Measurements from ENCODE around the gene FAM168A. TPM values are rescaled to one million over a fixed set of nuclear protein-coding genes. Genes with fewer than 3 reads are reported as not detected.

The FAM168A gene
- polyA plus RNA-seq, 2 of the 4 experiments (the other 2 are of a cell fraction), result 15.3 to 19.2 TPM

DNA sequence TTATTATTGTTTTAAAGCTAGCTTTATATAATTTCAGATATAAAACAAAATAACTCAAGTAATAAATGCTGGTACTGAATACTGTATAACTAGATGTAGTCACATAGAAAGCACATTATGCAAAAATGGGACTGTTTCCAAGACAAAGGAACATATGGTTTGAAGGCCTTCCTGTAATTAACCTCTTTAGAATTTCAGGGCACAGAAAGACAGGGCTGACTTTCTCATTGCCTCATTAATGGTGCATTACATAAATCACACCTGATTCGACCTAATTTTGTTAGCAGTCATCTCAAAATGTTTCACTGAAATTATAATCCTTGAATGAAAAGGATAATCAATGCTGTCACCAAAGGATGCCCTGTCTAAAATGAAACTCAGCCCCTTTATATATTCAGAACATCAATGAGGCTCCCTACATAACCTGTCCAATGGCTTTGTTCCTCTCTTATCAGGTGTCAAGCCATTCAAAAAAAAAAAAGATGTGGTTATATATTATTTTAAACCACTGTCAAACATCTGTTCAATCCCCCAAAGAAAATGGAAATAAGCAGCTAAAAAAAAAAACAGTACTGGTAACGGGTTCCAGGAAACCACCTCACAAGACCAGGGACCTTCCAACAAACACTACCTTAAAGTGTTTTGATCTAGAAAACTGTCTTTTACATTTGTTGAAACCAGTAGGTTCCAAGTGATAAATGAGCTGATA is 77.4 kb downstream of the FAM168A start:
- Histone ChIP-seq H3K4me2 (no peak overlapping the region), H3K4me3 (no peak overlapping the region), H3K27ac (no peak overlapping the region), H3K4me1 (peaks cover 13% of the 10 kb centered on the region), H3K9me3 (peaks cover 7% of the 10 kb centered on the region; the same call in 1 of the 3 replicates)
- no peak for TF ChIP-seq GATA3 (IDR thresholded peaks at IDR 0.05; ENCODE audit: borderline replicate concordance)
- no peak for TF ChIP-seq CBX2 (IDR thresholded peaks at IDR 0.05; ENCODE audit: borderline replicate concordance, low read depth)
- no peak for TF ChIP-seq EHF (CRISPR knock-in tag; IDR thresholded peaks at IDR 0.05)
- no peak for TF ChIP-seq MAFK (IDR thresholded peaks at IDR 0.05; ENCODE audit: partially characterized antibody)
- TF ChIP-seq FOXS1 (CRISPR knock-in tag; IDR thresholded peaks at IDR 0.05), result no peak
- ATAC-seq (no peak), FAIRE-seq (no peak), DNase-seq (ENCODE audit: low read depth in 1 of 2, low spot score in 1 of 2) (no peak)
- CTCF ChIA-PET, result interaction anchor here (1.2 to 1.6 kb wide), 2 partner anchors 41 to 127 kb away, joined by 3 to 6 read pairs; no protein-coding TSS in a partner anchor
- WGBS (ENCODE audit: missing lambda C conversion rate), result 80% methylated on average over 2 of the region's 2 CpGs
- POLR2A ChIA-PET, result no interaction called here

- Histone ChIP-seq H3K4me1 (peaks cover 13% of the 10 kb centered on the region), H3K4me3 (no peak overlapping the region), H3K27ac (no peak overlapping the region), H3K4me2 (no peak overlapping the region), H3K9me3 (peaks cover 7% of the 10 kb centered on the region; the same call in 1 of the 3 replicates)
- TF ChIP-seq, protein P1, sequence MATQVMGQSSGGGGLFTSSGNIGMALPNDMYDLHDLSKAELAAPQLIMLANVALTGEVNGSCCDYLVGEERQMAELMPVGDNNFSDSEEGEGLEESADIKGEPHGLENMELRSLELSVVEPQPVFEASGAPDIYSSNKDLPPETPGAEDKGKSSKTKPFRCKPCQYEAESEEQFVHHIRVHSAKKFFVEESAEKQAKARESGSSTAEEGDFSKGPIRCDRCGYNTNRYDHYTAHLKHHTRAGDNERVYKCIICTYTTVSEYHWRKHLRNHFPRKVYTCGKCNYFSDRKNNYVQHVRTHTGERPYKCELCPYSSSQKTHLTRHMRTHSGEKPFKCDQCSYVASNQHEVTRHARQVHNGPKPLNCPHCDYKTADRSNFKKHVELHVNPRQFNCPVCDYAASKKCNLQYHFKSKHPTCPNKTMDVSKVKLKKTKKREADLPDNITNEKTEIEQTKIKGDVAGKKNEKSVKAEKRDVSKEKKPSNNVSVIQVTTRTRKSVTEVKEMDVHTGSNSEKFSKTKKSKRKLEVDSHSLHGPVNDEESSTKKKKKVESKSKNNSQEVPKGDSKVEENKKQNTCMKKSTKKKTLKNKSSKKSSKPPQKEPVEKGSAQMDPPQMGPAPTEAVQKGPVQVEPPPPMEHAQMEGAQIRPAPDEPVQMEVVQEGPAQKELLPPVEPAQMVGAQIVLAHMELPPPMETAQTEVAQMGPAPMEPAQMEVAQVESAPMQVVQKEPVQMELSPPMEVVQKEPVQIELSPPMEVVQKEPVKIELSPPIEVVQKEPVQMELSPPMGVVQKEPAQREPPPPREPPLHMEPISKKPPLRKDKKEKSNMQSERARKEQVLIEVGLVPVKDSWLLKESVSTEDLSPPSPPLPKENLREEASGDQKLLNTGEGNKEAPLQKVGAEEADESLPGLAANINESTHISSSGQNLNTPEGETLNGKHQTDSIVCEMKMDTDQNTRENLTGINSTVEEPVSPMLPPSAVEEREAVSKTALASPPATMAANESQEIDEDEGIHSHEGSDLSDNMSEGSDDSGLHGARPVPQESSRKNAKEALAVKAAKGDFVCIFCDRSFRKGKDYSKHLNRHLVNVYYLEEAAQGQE (IDR thresholded peaks at IDR 0.05), result no peak
- TF ChIP-seq FOSB (CRISPR knock-in tag; IDR thresholded peaks at IDR 0.05) (no peak), GATA3 (IDR thresholded peaks at IDR 0.05; ENCODE audit: borderline replicate concordance) (no peak), MAFK (IDR thresholded peaks at IDR 0.05; ENCODE audit: partially characterized antibody) (no peak), RARB (CRISPR knock-in tag; IDR thresholded peaks at IDR 0.05) (no peak), PBX3 (IDR thresholded peaks at IDR 0.05) (no peak), HOXB13 (CRISPR knock-in tag; IDR thresholded peaks at IDR 0.05; ENCODE audit: low read depth) (no peak), HEYL (CRISPR knock-in tag; IDR thresholded peaks at IDR 0.05) (no peak), PHF8 (IDR thresholded peaks at IDR 0.05; ENCODE audit: borderline replicate concordance, low read depth) (no peak)
- ChIA-PET POLR2A (interaction anchor here (0.7 kb wide), 1 partner anchor 107 kb away, joined by 7 read pairs; no protein-coding TSS in a partner anchor), CTCF (interaction anchor here (0.7 to 1.2 kb wide), 5 partner anchors 9 to 126 kb away, joined by 3 to 4 read pairs (median 3); no protein-coding TSS in a partner anchor)
- no peak for DNase-seq (ENCODE audit: low read depth in 1 of 2, low spot score in 1 of 2)
- no peak for FAIRE-seq
- ATAC-seq, result no peak
These were observed 78.6 kb downstream of the FAM168A start for GRCh38 chr11:73519266-73519665.

DNA sequence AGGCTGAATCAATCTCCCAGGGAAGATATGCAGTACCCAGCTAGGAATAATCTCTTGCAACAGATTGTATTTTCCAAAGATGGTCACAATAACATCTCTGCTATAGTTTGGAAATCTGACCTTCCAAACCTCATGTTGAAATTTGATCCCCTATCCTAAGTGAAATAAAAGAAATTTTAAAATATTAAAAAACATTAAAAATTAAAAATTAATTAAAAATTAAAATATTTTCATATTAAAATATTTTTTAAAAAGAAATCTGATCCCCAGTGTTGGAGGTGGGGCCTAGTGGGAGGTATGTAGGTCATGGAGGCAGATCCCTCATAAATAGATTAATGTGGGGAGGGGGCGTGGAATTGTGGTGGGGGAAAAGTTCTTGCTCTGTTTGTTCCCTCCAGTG is 79.7 kb downstream of the FAM168A start:
- DNase-seq (ENCODE audit: low read depth in 1 of 2, low spot score in 1 of 2), result no peak
- peaks cover 13% of the 10 kb centered on the region for H3K4me1 ChIP-seq
- no peak overlapping the region for H3K4me2 ChIP-seq
- H3K9me3 ChIP-seq, result no peaks in the 10 kb centered on the region
- ChIA-PET POLR2A (no interaction called here), CTCF (interaction anchor here (0.7 to 1.1 kb wide), 2 partner anchors 38 to 39 kb away, joined by 3 read pairs; no protein-coding TSS in a partner anchor)
- no peak overlapping the region for H3K4me3 ChIP-seq
- no peak for ATAC-seq
- H3K27ac ChIP-seq, result no peak overlapping the region
- no peak for FAIRE-seq
- WGBS (ENCODE audit: missing lambda C conversion rate), result 89% methylated on average over 1 of the region's 1 CpG
- TF ChIP-seq CHD2 (IDR thresholded peaks at IDR 0.05; ENCODE audit: low read length, partially characterized antibody), result no peak

GRCh38 chr11:73516080-73516479 is 81.8 kb downstream of the FAM168A start:
- TF ChIP-seq, protein P2, sequence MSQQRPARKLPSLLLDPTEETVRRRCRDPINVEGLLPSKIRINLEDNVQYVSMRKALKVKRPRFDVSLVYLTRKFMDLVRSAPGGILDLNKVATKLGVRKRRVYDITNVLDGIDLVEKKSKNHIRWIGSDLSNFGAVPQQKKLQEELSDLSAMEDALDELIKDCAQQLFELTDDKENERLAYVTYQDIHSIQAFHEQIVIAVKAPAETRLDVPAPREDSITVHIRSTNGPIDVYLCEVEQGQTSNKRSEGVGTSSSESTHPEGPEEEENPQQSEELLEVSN (IDR thresholded peaks at IDR 0.05; ENCODE audit: borderline replicate concordance, low read depth), result no peak
- no peak for TF ChIP-seq HOXB13 (CRISPR knock-in tag; IDR thresholded peaks at IDR 0.05; ENCODE audit: low read depth)
- no peak for TF ChIP-seq RARB (CRISPR knock-in tag; IDR thresholded peaks at IDR 0.05)
- TF ChIP-seq ZFP36 (IDR thresholded peaks at IDR 0.05; ENCODE audit: borderline replicate concordance, partially characterized antibody), result no peak
- H3K27ac ChIP-seq, result no peak overlapping the region
- ATAC-seq (no peak), DNase-seq (ENCODE audit: low read depth in 1 of 2, low spot score in 1 of 2) (no peak), FAIRE-seq (no peak)
- no peak overlapping the region for H3K4me2 ChIP-seq
- peaks cover under 1% of the 10 kb centered on the region; the same call in 2 of the 3 replicates for H3K4me1 ChIP-seq
- POLR2A ChIA-PET, result no interaction called here
- CTCF ChIA-PET, result interaction anchor here (0.6 to 1.6 kb wide), 3 partner anchors 37 to 133 kb away, joined by 3 to 4 read pairs (median 3); no protein-coding TSS in a partner anchor
- H3K4me3 ChIP-seq, result no peak overlapping the region
- no peaks in the 10 kb centered on the region for H3K9me3 ChIP-seq

Data from A549 (cell line).